CD4-positive, alpha-beta T cell treated with Interleukin-4 for 4 hours (primary cell): ENCODE measurements around the gene LGALS4.
"Not testable (repeated sequence)": the region's sequence is repeated elsewhere in the genome, so short reads cannot be mapped to it uniquely, and the experiment has no call there.

Experiments used
- DNase-seq: peaks from one replicate; pipeline ENCODE4 v3.0.0-alpha.2; 2020

Gene LGALS4

DNA sequence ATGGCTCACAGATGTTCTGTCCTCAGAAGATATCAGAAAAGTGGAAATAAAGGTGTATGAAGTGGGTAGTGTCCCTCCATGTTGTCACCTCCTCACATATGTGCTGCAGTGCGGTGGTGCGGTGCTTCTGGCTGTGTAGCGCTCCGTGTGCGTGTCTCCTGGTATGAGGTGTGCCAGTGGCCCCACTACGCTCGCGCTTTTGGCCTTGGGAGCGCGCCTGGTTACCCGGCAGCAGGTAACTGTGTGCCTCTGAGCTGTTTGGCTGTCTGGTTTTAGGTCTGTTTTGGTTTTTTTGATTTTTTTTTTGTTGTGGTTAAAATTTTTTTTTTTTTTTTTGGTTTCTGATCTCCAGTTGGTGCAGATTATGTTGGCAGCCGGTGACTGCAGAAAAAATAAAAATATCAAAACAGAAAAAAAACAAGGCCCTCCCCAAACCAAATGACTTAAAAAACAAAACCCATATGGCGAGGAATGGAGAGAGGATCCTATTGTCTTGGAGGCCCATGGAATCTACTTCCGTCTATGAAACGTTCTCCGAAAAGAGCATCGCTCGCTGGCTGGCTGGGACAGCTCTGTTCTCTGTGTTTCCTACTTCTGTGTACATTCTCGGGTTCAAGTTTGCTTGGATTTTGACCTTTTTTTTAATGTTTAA is 29.2 kb upstream of the LGALS4 start:
- peak; percentile 75 for DNase-seq

DNA sequence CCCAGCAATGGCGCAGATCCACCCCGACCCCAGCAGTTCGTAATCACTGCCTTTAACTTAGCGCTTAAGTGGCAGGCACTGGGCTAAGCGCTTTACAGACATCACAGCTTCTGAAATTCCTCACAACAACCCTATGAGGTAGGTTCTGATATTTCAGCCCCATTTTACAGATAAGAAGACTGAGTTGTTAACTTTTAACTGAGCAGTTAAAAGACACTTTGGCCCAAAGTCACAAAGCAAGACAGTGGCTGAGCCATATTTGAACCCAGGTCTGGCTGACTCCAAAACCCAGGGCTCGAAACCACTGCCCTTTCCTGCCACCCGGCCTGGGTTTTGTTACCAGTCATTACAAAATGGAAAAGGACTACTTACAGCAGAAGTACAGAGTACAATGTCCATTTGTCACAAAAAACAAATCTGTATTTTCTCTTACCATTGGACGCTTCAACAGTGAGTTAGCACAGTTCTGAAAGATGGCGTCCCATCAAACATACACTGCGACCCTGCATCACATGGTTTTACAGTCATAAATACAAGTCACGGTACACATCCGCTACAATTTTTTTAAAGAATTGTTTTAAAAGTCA is 28.5 kb upstream of the LGALS4 start:
- no peak for DNase-seq

DNA sequence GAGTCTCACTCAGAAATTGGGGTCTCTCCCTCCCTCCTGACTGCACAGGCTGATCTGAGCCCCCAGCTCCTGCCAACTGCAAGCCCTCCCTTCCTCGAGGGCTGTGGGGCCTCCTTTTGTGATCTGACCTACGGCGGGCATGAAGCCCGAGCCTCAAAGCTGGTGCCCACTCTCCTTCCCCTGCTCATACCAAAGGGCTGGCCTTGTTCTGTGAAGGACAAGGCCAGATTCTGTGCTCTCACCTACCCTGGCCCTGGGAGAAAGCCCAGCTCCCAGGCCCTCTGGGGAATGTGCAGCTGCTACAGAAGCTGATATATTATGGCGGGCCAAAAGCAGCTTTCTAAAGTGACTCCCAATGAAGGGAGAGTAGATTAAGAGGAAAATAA is 27.8 kb upstream of the LGALS4 start:
- DNase-seq, result no peak

DNA sequence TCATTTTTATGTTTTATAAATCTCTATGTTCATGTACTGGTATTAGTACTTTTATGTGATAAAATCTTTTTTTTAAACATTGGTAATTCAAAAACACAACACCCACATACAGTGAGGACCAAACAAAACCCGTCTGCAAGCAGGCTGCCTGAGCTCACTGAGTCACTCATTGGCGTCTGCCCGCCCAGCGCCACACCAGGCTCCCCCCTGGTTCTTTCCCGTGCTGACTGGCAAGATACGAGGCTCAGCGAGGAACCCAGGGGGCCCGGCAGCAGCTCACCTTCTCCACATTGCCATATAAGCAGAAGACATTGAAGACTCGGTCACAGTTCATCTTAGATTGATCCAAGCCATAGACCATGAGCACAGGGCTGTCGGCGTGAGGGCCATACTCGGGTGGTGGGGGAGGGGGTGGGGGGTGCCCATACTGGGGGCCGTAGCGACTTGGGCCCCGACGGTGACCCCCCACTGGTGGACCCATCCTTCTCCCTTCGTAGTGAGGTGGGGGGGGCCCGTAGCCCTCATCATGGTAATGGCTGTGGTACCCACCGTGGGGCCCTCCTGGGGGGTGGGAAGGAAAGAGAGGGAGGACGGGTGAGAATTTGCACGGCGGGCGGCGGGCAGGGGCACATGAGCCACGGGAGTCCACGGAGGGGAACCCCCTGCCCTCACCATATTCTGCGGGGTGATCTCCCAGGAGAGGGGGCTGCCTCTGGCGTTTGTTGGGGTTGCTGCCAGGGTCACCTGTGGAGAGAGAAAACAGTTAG is 27.3 kb upstream of the LGALS4 start:
- DNase-seq, result no peak

DNA sequence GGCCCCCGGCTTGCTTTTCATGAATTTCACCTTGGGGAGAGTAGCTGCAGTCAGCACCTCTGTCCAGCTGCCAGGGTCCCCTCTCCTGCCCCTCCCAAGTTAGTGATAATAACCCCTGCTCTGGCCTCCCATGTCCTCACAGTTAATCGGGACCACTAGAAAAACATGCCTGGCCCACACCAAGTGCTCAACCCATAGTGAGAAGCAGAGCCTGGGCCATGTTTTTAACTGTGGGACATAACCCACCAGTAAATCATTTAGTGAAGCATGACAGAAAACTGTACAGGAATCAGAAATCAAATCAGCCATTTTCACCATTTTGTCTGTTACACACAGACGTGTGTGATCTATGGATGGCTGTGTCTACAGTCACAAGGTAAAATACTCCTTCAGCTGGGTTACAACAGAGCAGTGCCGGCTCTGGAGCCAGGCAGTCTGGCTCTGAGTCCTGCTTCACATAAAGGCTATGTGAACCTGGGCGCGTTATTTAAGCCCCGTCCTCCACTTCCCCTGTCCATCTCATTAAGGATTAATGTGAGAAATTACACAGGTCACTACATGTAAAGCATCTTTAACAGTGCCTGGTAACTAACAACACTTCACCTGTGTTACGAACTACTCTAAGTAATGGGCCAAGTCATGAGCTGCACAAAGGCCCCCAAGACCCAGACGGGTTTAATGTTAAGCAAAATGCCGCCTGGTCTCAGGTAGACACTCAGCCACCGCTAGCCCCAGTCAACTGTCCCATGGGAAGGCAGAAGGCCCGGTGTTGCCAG is 26.4 kb upstream of the LGALS4 start:
- DNase-seq, result no peak

DNA sequence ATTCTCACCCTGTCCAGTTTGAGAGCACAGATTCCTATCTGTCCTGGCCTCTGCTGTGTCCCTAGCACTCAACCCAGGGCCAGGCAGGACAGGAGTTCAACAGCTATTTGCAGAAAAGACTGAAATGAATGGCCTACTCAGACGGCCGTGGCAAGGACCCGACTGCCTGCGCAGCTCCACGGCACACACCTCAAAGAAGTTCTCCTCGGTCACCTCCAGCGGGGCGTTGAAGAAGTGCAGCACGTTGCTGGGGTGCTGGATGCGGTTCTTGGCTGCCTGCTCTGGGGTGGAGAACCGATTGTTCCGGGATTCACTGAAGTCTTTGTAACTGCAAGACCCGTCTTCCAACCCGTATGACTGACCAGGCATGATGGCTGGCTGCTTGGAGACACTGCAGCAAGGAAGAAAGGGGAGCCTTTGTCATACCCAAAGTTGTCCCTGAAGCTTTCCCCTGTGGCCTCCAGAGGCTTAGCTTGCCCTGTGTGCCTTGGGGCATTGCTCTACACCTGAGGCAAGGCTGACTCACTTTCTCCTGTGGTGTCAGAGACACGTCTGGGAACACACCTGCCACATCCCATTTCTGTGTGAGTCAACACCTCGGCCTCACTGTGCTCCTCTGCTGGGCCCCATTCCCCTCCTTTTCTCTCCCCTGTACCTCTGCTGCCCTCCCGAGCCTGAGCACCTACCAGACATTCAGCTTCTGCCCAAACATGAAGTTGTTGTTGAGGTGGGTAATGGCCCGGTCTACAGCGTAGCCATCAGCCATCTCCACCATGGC is 25.7 kb upstream of the LGALS4 start:
- DNase-seq, result peak; percentile 51

DNA sequence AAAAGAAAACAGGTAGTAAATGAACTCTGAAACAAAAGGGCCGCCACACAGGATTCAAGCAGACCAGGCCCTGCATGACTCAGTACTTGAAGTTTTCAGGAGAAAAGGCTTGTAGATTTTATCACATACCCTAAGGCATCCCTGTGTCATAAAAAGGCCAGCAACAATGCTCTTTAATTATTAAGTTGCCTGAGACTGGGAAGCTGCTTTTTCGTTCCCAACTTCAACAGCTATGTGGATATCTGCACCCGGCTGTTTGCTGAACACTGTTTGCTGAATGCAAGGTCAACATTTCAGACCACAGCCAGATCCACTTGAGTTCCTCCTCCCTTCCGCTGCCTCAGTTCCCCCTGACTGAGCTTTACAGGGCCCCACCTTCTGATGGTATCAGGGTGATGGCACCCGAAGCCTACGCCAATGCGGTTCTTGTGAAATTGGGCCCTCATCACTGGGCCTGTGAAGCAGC is 24.9 kb upstream of the LGALS4 start:
- DNase-seq, result no peak

DNA sequence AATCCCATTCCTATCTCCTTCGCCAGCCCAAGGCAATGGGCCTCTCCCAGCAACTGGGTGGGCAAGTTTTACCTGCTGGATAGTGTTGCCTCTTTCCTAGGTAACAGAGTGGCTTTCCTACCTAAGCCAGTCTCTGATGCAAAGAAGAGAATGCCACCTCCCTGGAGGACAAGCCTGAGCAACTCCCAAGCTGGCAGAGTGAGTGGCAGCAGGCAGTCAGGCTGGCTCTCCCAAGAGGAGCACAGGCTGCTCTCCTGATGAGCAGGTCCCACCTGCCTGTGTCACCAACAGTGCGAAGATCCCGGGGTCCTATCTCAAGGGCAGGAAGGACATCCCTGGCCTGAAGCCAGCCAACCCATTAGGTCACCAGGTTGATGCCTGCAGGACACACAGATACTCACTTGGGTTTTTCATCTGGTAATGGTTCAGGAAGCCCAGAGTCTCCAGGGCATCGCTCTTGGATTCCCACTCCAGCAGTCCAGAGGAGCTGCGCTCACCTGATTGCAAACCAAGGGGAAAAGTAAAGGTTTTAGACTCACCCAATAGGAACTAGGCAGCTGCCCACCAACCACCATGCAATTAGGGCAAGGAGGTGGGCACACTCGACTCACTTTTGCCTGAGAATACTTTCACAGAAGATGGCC is 24.4 kb upstream of the LGALS4 start:
- no peak for DNase-seq

DNA sequence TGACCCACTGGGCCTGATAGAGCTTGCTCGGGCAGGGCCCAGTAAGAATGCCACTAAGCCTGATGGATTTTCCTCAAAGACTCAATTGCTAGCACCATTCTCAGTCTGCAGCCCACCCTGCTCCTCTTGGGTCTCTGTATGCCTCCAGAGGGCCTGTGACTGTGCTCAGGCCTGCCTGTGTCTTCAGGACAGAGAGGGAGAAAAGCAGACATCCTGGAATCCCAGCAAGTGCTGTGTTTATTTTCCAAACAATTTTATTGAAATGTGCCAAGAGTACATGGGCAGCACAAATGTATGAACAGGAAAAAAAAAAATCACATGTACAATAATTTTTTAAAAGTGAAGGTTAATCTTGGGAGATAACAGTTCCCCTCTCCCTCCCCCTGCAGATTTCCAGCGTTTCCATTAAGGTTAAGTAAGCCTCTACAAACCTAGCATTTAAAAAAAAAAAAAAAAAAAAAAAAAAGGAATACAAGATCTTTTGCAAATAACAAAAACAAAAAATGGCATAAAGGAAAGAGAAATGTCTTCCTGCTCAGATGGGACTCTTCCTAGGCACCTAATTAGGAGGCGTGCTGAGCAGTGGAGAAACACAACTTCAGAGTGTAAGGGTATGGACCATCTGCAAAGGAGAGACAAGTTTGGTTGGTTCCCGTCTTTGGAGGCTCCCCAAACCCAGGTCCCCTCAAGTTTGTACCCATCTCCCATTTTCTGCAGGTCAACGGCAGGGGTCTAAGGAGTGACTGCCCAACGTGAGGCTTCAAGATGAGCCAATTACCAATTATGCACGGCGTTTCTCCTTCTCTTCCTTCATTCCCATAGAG is 23.6 kb upstream of the LGALS4 start:
- DNase-seq, result no peak

DNA sequence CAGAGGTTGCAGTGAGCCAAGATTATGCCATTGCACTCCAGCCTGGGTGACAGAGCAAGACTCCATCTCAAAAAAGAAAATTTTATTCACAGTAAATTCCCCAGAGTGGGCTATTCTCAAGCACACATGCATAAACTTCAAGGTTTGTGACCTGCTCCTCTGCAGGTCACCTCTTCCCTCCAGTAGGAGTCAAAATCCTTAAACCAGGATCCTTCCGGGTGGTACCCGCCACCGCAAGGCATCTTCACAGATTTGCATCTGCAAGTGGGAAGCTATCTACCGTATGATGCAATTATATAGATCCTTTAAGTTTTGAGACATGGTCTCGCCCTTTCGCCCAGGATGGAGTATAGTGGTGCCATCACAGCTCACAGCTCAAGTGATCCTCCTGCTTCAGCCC is 21.8 kb upstream of the LGALS4 start:
- no peak for DNase-seq

DNA sequence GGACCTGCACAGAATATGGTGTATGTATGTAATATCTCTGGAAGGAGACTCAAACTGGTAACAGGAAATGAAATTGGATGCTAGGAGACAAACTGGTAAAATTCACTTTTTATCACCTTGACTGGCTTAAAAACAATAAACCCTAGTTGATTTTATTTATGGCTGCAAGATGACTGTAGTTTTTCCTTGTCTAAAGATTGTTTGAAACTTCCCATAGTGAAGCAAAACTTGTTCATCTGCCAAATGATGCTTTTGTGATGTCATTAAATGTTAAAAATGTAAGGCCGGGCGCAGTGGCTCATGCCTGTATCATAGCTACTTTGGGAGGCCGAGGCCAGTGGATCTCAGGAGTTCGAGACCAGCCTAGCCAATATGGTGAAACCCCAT is 21.4 kb upstream of the LGALS4 start:
- DNase-seq, result no peak

DNA sequence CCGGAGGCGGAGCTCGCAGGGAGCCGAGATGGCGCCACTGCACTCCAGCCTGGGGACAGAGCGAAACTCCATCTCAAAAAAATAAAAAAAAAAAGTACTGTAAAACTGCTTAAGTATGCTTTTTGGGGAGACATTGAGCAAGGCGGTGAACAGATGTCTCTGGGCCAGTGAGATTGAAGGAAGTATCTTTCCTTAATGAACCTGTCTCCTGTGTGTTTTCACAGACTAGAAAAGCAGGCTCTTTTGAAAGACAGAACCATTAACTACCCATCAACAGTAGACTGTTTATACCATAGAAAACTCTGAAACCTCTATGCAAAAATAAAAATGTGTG is 20.3 kb upstream of the LGALS4 start:
- no peak for DNase-seq

DNA sequence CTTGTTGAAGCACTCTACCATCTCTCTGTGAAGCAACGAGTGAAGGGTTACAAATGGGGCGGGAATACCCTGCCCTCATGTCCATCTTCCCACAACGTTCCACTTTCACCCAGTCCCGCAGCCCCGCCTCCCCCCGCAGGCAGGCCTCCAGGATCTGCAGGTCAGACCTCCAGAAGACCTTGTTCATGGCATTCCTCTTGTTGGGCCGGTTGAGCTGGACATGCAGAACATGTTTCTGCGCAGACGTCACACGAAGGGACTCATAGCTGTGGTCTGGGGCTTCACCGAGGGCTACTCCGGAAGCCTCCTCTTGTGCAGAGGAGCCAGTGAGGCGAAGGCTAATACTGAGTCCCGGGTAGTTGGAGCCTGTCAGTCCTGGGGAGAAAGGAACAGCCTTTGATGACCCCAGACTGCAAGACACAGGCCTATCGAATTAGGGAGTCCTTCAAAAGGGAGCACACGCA is 18.4 kb upstream of the LGALS4 start:
- DNase-seq, result no peak

DNA sequence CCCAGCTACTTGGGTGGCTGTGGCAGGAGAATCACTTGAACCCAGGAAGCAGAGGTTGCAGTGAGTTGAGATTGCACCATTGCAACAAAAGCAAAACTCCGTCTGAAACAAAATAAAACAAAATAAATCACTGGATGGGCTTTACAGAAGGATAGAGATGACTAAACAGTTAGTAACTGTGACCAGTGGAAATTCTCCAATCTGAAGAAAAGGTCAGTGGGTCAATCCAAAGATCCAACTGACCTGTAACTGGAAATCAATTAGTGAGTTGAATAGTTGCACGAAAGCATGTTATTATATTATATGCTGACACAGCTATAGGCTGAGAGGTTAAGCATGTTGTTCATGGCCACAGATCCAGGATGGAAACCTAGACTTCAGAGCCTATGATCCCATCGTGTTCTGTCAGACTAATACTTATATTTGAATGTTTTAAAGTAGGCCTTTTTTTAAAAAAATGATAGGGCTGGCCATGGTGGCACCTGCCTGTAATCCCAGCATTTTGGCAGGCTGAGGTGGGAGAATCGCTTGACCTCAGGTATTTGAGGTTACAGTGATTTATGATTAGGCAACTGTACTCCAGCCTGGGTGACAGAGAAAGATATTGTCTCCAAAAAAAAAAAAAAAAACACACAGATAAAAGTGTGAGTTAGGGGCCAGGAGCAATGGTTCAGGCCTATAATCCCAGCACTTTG is 17.4 kb upstream of the LGALS4 start:
- DNase-seq, result no peak

DNA sequence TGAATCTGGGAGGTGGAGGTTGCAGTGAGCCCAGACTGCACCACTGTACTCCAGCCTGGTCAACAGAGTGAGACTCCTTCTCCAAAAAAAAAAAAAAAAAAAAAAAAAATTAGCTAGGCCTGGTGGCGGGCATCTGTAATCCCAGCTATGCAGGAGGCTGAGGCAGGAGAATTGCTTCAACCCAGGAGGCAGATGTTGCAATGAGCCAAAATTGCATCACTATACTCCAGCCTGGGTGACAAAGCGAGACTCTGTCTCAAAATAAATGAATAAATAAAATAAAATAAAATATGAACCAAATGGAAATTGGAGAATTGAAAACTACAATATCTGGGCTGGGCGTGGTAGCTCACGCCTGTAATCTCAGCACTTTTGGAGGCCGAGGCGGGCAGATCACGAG is 16.5 kb upstream of the LGALS4 start:
- DNase-seq, result not testable (repeated sequence)

DNA sequence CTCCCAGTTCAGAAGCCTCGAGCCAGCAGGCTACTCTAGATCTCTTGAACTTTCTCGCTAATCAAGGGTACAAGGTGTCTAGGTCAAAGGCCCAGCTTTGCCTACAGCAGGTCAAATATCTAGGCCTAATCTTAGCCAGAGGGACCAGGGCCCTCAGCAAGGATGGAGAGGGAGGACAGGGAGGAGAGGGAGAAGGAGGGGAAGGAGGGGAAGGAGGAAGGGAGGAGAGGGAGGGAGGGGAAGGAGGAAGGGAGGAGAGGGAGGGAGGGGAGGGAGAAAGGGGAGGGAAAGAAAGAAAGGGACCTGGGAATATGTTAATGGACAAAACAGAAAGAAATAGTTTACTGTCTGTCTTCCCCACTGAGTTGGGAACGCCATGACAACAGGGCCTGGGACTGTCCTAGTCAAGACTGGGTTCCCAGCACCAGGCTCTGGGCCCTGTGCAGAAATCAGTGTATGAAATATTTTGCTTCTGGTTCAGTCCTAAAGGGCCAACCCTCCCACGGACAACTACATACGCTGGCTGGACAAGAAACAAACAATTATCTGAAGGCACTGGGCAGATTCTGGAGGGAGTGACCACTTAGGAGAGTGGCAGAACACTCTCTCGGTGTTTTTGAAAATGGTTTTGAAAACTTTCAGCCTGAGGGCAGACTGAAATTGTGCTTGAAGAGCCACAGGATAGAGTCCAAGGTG is 14.3 kb upstream of the LGALS4 start:
- no peak for DNase-seq

DNA sequence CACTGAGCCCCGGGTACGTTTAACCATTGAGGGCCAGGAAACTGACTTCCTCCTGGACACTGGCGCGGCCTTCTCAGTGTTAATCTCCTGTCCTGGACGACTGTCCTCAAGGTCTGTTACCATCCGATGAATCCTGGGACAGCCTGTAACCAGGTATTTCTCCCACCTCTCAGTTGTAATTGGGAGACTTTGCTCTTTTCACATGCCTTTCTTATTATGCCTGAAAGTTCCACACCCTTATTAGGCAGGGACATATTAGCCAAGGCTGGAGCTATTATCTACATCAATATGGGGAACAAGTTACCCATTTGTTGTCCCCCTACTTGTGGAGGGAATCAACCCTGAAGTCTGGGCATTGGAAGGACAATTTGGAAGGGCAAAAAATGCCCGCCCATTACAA is 13.2 kb upstream of the LGALS4 start:
- DNase-seq, result not testable (repeated sequence)

DNA sequence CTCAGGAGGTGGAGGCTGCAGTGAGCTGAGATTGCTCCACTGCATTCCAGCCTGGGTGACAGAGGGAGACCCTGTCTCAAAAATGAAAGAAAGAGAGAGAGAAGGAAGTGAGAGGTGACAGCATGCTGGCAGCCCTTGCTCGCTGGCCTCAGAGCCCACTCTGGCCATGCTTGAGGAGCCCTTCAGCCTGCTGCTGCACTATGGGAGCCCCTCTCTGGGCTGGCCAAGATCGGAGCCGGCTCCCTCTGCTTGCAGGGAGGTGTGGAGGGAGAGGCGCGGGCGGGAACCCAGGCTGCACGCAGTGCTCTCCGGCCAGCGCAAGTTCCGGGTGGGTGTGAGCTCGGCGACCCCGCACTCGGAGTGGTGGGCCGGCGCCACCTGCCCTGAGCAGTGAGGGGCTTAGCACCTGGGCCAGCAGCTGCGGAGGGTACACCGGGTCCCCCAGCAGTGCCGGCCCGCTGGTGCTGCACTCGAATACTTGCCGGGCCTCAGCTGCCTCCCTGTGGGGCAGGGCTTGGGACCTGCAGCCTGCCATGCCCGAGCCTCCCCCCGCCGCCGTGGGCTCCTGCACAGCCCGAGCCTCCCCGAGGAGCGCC is 8.6 kb upstream of the LGALS4 start:
- DNase-seq, result not testable (repeated sequence)

DNA sequence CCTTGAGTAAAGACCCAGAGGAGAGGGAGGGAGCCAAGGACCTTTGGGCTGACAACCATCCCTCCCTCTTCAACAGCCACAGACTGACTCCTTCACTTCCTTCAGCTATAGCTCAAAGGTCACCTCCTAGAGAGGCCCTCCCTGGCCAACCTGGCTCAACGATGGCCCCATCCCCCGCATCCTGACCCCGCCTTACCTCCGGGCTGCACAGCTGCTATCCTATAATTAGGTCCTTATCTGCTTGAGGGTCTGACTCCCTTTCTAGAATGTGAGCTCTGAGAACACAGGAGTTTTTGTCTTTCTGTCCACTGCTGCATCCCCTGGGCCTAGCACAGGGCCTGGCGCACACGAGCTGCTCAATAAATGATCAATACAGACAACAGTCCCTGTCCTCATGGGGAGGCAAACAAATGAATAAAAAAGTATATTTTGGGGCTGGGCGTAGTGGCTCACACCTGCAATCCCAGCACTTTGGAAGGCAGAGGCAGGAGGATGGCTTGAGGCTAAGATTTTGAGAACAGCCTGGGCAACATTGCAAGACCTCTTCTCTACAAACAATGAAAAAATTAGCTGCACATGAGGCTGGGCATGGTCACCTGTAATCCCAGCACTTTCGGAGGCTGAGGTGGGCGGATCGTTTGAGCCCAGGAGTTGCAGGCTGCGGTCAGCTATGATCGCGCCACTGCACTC is 6.6 kb upstream of the LGALS4 start:
- DNase-seq, result no peak
